HG02840 (cell line): Measurements from ENCODE around the gene TNNI2.

Experiments used
- ATAC-seq: cut with Tn5 transposase; IDR thresholded peaks from one replicate; pipeline ENCODE4 v1.9.1; 2021; ENCODE audit warnings: mild to moderate bottlenecking, moderate library complexity, moderate number of reproducible peaks; ENCODE audit not compliant: unreplicated experiment, low FRiP score

The TNNI2 gene

DNA sequence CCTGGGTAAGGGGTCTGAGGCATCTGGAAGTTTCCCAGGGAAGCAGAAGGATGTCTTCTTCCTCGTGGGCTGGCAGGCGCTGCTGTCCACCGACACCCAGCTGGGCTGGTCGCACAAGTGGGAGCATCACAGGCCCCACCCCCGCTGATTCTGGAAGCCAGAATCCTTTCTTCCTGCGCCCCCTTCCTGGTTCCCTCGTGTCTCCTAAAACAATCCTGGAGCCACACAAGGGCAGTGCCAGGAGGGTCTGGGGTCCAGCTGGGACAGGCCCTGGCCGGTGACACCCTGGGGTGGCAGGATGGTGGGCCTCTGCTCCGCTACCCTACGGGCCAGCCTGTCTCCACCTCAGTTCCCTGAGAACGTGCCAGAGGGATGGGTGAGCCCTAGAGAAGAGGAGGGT lies 18.3 kb downstream of the TNNI2 start:
- ATAC-seq, result no peak

DNA sequence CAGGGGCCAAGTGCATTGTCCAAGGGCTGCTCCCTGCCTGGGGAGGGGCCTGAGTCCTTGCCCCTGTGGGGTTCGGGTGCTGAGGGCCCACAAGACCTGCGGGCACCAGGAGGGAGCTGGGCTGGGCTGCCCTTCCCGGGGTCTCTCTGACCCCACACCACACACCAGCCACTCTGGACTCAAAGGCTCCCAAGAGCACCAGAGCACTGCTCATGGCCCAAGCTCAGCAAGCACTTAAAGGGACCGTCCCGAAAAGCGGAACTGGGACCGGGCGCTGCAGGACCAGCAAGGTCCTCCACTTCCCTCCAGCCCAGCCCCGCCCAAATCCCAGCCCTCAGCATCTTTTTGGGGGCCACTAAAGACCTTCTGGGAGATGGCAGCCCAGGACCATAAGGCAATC lies 19.4 kb downstream of the TNNI2 start:
- ATAC-seq, result no peak

DNA sequence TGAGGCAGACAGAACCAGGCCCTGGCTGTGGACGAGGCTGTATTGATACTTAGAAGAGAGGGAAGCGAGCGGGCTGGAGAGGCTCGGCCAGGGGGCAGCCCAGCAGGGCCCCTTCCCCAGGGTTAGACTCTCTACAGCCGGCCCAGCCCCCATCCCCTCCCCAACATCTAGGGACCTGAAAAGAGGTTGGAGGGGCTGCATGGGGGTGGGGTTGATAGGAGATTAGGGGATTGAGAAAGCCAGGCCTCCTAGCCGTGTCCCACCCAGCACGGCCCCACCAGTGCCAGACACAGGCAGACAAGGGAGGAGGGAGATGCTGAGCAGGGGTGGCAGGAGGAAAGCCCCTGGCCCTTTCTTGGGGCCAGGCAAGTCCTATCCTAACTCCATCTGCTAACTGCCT lies 19.8 kb downstream of the TNNI2 start:
- no peak for ATAC-seq

DNA sequence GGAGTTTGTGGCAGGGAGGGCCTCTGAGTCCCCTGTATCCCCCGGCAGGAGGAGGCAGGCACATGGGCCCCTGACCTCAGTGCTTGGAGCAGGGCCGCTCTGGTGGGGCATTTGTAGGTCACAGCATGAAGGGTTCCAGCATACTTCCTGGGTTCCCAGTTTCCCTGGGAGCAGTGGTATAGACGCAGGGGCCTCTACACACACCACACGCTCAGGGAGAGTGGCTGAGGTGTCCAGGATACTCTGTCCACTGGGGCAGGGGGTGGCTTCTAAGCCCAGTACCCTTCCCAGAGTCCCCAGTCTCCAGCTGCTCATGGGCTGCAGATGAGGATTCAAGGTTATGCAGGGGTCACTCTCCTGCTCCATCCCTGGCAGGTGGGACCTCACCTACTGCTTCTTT lies 20.2 kb downstream of the TNNI2 start:
- no peak for ATAC-seq

DNA sequence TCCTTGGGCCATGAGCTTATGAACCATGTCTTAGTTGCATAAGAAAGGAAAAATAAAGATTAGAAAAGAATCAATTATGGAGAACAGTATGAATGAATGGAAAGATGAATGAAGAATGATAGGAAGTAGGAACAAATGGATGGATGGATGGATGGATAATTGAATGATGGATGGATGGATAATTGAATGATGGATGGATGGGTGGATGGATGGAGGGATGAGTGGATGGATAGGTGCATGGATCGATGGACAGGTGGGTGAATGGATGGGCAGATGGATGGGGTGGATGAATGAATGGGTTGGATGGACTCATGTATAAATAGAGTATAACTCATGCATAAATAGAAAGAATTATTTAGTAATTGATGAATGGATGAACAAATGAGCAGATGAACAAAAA lies 21.3 kb downstream of the TNNI2 start:
- no peak for ATAC-seq

DNA sequence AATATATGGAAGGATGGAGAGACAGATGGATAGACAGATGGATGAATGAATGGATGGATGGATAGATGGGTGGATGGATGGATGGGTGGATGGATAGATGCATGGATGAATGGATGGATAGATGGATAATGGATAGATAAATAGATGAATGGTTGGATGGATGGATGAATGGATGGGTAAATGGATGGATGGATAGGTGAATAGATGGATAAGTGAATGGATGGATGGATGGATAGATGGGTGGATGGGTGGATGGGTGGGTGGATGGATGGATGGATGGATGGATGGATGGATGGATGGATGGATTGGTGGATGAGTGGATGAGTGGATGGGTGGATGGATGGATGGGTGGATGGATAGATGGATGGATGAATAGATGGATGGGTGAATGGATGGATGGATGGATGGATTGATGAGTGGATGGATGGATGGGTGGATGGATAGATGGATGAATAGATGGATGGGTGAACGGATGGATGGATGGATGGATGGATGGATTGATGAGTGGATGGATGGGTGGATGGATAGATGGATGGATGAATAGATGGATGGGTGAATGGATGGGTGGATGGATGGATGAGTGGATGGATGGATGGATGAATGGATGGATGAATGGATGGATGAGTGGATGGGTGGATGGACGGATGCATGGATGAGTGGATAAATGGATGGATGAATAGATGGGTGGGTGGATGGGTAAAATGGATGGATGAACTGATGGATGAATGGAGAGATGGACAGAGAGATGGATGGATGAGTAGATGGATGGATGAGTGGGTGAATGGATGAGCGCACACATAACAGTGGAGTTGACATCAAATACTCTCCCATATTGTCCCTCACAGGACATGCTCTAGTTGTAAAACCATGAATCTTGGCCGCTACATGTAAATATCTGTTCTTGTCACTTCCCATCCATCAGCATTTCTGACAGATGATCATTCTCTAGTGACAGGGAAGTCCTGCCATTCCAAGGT lies 22.9 kb downstream of the TNNI2 start:
- ATAC-seq, result no peak

DNA sequence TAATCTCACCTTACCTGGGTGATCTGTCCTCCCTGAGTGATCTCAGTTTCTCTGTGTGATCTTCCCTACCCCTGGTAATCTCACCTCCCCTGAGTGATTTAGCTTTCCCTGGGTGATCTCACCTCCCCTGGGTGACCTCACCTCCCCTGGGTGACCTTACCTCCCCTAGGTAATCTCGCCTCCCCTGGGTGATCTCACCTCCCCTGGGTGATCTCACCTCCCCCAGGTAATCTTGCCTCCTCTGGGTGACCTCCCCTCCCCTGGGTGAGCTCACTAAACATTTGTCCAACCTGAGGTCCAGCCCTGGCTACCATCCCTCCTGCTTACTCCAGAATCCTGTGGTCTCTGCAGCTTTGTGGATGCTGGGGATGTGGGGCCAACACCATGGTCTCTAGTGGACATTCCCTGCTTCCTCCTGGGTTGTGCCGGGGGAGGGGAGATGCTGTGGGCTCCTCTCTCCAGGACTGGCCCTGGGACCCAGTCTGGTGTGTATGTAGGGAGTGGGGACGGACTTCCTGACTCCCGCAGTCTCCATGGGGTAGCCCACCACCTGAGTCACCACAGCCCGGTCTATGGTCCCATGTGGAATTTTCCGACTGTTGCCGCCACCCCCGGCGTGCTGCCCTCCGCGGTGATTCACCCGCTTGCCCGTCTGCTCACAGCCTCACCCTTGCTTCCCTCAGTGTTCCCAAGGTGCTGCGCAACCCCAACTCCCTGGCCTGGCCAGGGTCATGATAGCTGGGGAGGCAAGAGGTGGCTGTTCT lies 24.0 kb downstream of the TNNI2 start:
- no peak for ATAC-seq

DNA sequence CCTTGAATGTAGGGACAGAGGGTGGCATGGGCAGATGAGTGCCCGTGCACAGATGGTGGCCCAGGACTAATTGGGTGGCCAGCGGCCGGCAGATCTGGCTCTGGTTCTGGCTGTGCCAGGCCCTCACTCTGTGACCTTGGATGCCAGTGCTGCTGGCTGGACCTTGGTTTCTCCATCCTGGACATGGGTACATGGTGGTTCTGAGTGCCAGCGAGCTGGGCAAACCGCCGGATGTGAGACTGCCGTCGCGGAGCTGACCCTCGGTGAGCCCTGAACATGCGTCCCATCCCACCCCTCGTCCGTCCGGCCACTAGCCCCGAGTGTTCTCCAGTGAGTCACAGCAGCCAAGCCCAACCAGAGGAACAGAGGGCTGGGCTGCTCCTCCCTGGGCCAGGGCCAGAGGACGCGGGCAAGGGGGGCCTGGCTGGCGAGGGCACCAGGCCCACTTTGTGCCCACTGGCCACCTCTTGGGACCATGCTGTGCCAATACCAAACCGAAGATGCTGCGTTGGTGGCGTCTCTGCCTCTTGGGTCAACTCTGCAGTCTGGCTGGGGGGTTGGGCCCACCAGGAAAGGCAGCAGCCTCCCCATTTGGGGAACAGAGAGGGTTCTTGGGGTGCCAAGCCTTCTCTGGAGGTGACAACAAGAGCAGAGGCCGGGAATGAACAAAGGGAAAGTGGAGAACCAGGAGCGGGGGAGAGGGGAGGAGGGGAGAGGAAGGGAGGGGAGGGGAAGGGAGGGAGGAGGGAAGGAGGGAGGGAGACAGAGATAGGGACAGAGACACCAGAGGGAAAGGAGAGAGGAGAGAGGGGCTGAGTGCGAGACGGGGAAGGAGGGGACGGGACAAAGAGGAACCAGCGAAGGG lies 24.8 kb downstream of the TNNI2 start:
- ATAC-seq, result no peak

DNA sequence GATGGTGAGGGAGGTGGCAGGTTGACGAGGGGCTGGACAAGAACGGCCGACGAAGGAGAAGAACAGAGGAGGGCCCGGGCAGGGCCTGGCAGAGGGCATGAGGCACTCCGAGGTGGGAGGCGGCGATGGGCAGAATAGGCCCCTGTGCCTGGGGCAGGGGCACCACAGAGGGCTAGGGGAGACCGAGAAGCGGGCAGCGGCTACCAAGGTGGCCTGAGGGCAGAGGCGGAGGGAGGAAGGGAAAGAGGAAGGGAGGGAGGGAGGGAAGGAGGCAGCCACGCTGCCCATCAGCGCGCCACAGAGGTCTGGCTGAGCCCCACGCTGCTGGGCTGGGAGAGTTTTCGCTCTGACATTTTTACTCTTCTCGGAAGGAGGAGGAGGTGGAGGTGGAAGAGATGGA lies 25.4 kb downstream of the TNNI2 start:
- no peak for ATAC-seq

DNA sequence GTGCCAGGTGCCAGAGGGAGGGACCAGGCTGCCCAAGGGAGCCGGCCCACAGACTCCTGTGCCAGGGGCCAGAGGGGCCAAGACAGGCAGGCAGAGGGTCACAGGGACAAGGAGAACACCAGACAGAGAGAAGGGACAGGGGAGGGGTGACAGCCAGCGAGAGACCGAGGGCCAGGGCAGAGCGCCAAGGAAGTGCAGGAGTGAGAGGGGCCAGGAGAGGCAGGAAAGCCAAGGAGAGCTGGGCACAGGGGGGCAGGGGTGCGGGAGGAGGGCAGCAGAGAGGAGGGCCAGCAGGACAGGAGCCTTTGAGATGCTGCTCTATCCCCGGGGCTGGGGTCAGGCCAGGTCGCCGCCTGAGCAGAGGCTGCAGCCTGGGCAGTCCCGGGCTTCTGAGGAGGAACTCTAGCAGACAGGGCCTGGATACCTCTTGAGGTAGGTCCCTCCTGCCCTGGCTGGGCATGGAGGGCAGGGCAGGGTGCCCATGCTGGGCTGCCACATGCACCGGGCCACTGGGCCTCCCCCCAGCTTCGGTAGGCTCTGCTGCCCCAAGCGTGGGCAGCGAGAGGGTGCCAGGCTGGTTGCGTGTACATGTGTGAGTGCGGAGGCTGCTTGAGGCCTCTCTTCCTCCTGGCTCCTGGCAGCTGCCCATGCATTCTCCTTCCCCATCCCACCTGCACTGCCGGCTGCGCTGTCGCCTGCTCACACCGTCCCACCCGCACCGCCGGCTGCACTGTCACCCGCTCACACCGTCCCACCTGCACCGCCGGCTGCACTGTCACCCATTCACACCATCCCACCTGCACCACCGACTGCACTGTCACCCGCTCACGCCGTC lies 26.3 kb downstream of the TNNI2 start:
- no peak for ATAC-seq

DNA sequence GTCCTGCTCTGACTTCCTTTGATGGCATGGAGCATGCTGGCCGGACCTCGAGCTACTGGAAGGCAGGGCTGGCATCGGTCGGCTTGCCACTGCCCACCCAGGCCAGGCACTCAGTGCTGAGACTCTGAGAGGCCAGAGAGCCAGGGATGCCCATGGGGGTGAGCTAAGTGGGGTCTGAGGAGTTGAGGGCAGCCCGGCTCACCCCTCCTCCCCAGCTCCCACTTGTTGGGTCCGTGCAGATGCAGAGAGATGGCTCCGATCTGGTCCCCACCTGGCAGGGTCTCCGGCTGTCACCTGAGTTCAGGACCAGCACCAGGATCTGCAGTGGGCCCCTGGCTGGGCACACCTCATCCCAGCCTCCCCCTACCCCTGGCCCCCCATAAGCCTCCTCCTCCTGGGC lies 27.4 kb downstream of the TNNI2 start:
- no peak for ATAC-seq

DNA sequence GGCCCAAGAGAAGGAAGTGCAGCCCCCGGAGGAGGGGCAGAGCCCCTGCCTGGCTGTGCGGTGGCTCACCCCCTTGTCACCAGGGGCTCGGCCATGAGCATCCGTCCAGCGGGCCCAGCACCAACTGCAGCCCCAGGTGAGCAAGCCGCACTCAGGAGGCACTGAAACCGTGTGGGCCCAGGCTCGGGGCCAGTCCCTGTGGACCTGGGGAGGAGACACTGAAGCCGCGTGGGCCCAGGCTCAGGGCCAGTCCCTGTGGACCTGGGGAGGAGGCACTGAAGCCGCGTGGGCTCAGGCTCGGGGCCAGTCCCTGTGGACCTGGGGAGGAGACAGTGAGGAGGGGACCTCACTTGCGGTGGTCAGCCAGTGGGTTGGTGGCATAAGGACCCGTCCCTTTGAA lies 28.0 kb downstream of the TNNI2 start:
- no peak for ATAC-seq

DNA sequence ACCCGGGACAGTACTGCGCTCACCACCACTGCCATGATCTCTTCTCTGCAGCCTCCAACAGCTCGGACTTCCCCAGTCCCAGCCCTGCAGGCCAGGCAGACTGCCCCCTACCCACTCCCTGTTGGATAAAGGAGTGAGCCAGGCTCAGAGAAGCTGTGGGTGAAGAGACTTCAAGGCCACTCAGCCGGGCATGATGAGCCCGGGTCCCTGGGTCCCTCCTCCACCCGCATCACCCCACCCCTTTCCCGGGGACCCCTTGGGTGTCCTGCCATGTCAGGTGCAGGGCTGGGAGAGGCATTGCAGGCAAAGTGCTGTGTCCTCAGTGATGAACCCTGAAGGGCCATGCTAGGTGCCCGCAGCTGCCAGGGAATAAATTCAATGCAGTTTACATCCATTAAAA lies 28.6 kb downstream of the TNNI2 start:
- ATAC-seq, result no peak

DNA sequence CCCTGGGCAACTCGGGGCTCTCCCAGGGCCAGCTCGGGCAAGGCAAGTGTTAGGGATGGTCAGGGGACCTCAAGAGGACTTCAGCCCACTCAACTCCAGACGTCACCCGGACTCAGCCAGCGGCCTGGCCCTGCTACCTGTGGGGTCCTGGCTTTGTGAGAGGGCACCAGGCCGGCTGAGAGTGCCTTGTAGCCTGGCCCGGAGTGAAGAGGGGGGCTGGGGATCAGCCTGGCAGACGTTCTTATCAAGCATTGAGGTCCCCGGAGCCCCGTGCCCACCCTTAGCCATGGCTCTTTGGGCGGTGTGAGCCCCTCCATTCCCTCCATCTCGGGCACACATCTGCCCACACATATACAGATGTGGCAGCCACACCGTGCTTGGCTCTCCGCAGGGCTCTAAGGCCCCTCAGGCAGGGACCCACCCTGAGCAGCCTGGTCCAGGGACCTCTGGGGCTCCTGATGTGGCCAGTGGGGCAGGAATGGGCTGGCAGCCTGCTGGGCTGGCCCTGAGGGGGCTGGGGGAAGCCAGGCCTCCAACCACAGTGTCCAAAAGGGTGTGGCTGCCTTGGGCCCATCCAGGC lies 29.4 kb downstream of the TNNI2 start:
- no peak for ATAC-seq

DNA sequence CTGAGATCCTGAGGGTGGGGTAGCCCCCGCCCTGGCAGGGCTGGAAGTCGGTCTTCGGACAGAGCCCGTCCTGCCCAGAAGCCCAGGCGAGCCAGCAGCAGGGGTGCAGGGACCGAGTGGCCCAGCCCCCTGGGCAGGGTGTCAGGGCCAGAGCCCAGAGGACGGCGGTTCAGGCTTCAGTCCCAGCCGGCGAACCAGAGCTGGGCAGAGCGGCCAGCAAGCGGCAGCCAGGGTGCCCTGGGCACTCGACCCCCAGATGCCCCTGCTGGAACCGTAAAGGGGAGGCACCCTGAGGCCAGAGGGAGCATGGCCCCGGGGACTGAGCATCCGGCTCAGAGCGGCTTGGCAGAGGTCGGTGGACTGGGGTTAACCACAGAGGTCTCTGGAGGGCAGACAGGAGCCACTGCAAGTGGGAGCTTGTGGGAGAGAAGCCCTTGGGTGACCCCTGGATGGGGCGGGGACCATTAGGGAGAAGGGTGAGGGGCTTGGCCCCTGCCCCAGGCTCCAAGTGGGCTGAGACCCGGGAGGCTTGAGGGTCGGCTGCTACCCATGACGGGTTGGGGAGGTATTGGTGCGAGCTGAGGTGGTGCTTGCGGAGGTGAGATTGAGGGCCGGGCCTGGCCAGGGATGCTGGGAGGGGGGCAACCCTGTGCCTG lies 30.0 kb downstream of the TNNI2 start:
- no peak for ATAC-seq

DNA sequence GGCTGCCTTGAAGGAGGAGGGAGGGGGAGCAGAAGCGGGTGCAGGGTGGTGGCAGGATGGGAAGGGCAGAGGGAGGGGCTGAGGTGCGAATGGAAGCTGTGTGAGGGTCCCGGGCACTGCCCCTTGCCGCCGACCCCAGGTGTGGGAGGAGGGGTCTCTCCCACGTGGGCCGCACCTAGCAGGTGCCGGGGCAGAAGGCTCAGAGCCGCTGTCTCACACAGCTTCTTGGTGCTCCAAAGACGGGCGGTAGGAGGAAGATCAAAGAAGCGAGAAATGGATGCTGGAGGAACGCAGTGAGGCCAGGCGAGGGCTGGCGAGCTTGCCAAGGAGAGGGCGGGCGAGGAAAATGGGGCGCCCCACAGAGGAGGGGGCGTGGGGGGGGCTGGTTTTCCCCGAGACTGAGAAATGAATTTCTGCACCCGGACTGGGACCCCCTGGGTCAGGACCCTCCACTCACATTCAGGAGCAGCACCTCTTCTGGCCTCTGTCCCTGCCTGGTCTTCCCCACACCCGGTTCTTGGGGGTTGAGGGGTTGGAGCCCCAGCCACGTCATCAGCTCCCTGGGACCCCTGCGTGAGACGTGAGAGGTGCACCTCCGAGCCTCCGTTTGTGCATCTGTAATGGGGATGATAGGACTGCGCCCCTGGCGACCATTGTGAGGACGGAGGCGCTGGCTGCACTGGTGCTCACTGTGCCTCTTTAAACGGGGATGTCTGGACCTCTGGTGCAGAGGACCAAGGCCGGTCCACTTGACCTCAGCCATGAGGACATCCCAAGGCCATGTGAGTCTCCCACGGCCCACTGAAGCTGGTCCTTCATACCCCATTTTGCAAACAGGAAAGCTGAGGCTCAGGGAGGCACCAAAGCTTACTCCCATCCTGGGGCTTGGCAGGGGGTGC lies 30.9 kb downstream of the TNNI2 start:
- ATAC-seq, result no peak

DNA sequence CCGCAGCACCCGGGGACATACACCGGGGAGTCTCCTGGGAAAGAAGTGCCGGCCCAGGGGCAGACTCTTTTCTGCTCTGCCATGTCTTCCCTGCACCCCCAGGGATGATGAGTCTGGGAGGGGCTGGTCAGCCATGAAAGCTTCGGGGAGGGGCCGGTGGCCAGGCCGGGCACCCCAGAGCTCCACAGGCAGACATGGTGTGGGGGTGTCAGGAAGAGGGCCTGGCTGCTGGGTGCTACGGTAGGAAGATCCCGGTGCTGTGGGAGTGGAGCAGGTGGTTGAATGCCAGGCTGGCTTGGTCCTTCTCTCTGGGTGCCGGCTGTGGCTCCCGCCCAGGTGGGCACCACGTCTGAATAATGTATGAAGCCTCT lies 31.5 kb downstream of the TNNI2 start:
- no peak for ATAC-seq
